K562 (cell line): ENCODE results near the gene GPR152.

Source experiments
- BCL6 ChIP-seq: fragments of 250-450 bp; sonication (Bioruptor Pico); IDR thresholded peaks from 2 replicates; pipeline ENCODE4 v1.4.0; 2020
- EZH2 ChIP-seq: IDR thresholded peaks from 2 replicates; pipeline ENCODE4 v1.6.1; 2012; ENCODE audit warnings: low read depth, mild to moderate bottlenecking, inconsistent platforms, low read length, borderline replicate concordance
- HOXB6 ChIP-seq: fragments of 250-450 bp; sonication (Bioruptor Pico); IDR thresholded peaks from 2 replicates; pipeline ENCODE4 v1.5.1; 2022; ENCODE audit warnings: mild to moderate bottlenecking, borderline replicate concordance
- MTF1 ChIP-seq: fragments of 250-450 bp; sonication (Bioruptor Pico); IDR thresholded peaks from 2 replicates; pipeline ENCODE4 v1.9.0; 2021; ENCODE audit warnings: moderate library complexity, mild to moderate bottlenecking, inconsistent platforms, borderline replicate concordance
- PATZ1 ChIP-seq: fragments of 250-450 bp; sonication (Bioruptor Pico); IDR thresholded peaks from 2 replicates; pipeline ENCODE4 v1.5.0; 2020; ENCODE audit warnings: mild to moderate bottlenecking, borderline replicate concordance
- PHF8 ChIP-seq: fragments of 200-600 bp; sonication (generic); IDR thresholded peaks from 2 replicates; pipeline ENCODE4 v1.6.1; 2012; ENCODE audit warnings: mixed run types, mild to moderate bottlenecking, inconsistent platforms, low read length, moderate library complexity, borderline replicate concordance
- SMC3 ChIP-seq: conservative IDR thresholded peaks from 2 replicates; pipeline ENCODE4 v1.6.1; 2011; ENCODE audit warnings: low read depth, low read length, improper control_type of control experiment; ENCODE audit not compliant: insufficient read depth
- YY1 ChIP-seq, 3 experiments: IDR thresholded peaks; 2 replicates each; pipeline ENCODE4 v1.6.1; 2011; ENCODE audit warnings: low read length in 2 of 3, mild to moderate bottlenecking in 2 of 3, moderate library complexity in 2 of 3, borderline replicate concordance in 1 of 3, control low read depth in 1 of 3, low read depth in 1 of 3; ENCODE audit not compliant: insufficient read depth in 3 of 3, insufficient replicate concordance in 2 of 3, control insufficient read depth in 1 of 3, insufficient read length in 1 of 3; ENCODE audit errors: extremely low read depth in 1 of 3
- ZBTB17 ChIP-seq: fragments of 450-650 bp; formaldehyde crosslinking; IDR thresholded peaks from 2 replicates; pipeline ENCODE4 v1.4.0; 2020; ENCODE audit warnings: mild to moderate bottlenecking
- ZNF133 ChIP-seq: fragments of 250-450 bp; sonication (Bioruptor Pico); IDR thresholded peaks from 2 replicates; pipeline ENCODE4 v1.4.0; 2020; ENCODE audit warnings: mild to moderate bottlenecking
- TF ChIP-seq, protein P1 (sequence below), 3 experiments: IDR thresholded peaks in 2 of 3; conservative IDR thresholded peaks in 1 of 3; 2 replicates each; pipeline ENCODE4 v1.5.1; 2011 to 2012; ENCODE audit warnings: low read length in 3 of 3, mild to moderate bottlenecking in 3 of 3, control low read depth in 2 of 3, improper control_type of control experiment in 1 of 3, inconsistent platforms in 1 of 3, low read depth in 1 of 3, mixed read lengths in 1 of 3, moderate library complexity in 1 of 3; ENCODE audit not compliant: insufficient read depth in 2 of 3
- TF ChIP-seq, protein P2 (sequence below): fragments of 450-650 bp; conservative IDR thresholded peaks from 2 replicates; pipeline ENCODE4 v1.6.1; 2016; ENCODE audit warnings: missing genetic modification characterization, low read depth, mild to moderate bottlenecking, control low read depth, missing compliant biosample characterization

GRCh38 chr11:67496113-67496512 is 43.6 kb upstream of the GPR152 start:
- TF ChIP-seq ZNF133 (CRISPR knock-in tag) = no peak
- TF ChIP-seq HOXB6 = no peak
- TF ChIP-seq, protein P1, sequence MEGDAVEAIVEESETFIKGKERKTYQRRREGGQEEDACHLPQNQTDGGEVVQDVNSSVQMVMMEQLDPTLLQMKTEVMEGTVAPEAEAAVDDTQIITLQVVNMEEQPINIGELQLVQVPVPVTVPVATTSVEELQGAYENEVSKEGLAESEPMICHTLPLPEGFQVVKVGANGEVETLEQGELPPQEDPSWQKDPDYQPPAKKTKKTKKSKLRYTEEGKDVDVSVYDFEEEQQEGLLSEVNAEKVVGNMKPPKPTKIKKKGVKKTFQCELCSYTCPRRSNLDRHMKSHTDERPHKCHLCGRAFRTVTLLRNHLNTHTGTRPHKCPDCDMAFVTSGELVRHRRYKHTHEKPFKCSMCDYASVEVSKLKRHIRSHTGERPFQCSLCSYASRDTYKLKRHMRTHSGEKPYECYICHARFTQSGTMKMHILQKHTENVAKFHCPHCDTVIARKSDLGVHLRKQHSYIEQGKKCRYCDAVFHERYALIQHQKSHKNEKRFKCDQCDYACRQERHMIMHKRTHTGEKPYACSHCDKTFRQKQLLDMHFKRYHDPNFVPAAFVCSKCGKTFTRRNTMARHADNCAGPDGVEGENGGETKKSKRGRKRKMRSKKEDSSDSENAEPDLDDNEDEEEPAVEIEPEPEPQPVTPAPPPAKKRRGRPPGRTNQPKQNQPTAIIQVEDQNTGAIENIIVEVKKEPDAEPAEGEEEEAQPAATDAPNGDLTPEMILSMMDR (IDR thresholded peaks at IDR 0.05 in 2 of 3, conservative IDR thresholded peaks at IDR 0.05 in 1 of 3; ENCODE audit: insufficient read depth in 2 of 3, low read depth in 1 of 3, low read length in 3 of 3) = no peak
- no peak for TF ChIP-seq YY1 (IDR thresholded peaks at IDR 0.05; ENCODE audit: borderline replicate concordance in 1 of 3, control insufficient read depth in 1 of 3, extremely low read depth in 1 of 3, insufficient read depth in 3 of 3, insufficient read length in 1 of 3, insufficient replicate concordance in 2 of 3, low read depth in 1 of 3, low read length in 2 of 3)
- TF ChIP-seq, protein P2, sequence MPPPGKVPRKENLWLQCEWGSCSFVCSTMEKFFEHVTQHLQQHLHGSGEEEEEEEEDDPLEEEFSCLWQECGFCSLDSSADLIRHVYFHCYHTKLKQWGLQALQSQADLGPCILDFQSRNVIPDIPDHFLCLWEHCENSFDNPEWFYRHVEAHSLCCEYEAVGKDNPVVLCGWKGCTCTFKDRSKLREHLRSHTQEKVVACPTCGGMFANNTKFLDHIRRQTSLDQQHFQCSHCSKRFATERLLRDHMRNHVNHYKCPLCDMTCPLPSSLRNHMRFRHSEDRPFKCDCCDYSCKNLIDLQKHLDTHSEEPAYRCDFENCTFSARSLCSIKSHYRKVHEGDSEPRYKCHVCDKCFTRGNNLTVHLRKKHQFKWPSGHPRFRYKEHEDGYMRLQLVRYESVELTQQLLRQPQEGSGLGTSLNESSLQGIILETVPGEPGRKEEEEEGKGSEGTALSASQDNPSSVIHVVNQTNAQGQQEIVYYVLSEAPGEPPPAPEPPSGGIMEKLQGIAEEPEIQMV (tag) = no peak
- no peak for TF ChIP-seq PHF8
- no peak for TF ChIP-seq PATZ1 (CRISPR knock-in tag)
- no peak for TF ChIP-seq EZH2
- TF ChIP-seq BCL6 (CRISPR knock-in tag) = no peak
- TF ChIP-seq SMC3 = no peak
- TF ChIP-seq MTF1 (CRISPR knock-in tag) = no peak
- no peak for TF ChIP-seq ZBTB17 (CRISPR knock-in tag)
